Body of pancreas (tissue), 4 donors: ENCODE data around the gene CDH4.

ENCODE experiments used
- POLR2A ChIP-seq, 3 donors: fragments of 450-650 bp; IDR thresholded peaks; one replicate each; pipeline ENCODE4 v1.6.1; 2016; ENCODE audit warnings: antibody characterized with exemption in 3 of 3, mild to moderate bottlenecking in 2 of 3
- TF ChIP-seq, protein P1 (sequence below), 7 experiments: fragments of 450-650 bp in 4 of 7; fragments of 200-600 bp in 3 of 7; sonication (generic) in 3 of 7; IDR thresholded peaks; one replicate each; pipeline ENCODE4 v1.5.1; 2016 to 2019; ENCODE audit warnings: antibody characterized with exemption in 7 of 7

DNA sequence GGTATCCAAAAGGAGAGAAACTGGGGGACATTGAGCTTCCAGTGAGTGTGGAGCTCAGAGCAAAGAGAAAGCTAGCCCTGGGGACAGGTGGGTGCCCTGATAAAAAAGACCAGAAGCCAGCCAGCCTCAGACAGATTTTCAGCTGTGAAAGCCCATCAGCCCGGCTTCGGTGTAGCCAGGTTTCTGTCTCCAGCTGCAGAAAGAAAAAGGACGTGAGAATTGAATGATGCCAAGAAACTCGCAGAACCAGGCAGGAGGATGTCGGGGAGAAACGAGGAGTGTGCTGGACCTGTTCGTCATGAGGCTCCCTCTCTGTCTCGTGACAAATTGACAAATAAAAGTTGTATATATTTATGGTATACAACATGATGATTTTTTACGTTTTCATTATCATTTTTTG, 63.3 kb downstream of the CDH4 start:
- TF ChIP-seq, protein P1, sequence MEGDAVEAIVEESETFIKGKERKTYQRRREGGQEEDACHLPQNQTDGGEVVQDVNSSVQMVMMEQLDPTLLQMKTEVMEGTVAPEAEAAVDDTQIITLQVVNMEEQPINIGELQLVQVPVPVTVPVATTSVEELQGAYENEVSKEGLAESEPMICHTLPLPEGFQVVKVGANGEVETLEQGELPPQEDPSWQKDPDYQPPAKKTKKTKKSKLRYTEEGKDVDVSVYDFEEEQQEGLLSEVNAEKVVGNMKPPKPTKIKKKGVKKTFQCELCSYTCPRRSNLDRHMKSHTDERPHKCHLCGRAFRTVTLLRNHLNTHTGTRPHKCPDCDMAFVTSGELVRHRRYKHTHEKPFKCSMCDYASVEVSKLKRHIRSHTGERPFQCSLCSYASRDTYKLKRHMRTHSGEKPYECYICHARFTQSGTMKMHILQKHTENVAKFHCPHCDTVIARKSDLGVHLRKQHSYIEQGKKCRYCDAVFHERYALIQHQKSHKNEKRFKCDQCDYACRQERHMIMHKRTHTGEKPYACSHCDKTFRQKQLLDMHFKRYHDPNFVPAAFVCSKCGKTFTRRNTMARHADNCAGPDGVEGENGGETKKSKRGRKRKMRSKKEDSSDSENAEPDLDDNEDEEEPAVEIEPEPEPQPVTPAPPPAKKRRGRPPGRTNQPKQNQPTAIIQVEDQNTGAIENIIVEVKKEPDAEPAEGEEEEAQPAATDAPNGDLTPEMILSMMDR (IDR thresholded peaks at IDR 0.05) = no peak
- TF ChIP-seq POLR2A (IDR thresholded peaks at IDR 0.05) = no peak
